Left lung (tissue), 10 donors: ENCODE data around the gene PRDX3. TPM values are rescaled to one million over a fixed set of nuclear protein-coding genes. Genes with fewer than 3 reads are reported as not detected.

Experiments used
- ATAC-seq: fragments of 200-7000 bp; cut with Tn5 transposase; one replicate; pipeline ENCODE4 v1.9.1; 2020; ENCODE audit warnings: moderate library complexity
- DNase-seq, 4 donors: peaks; one replicate each; pipeline ENCODE4 v3.0.0-alpha.2; 2013 to 2020
- H3K27ac ChIP-seq, 2 donors: fragments of 200-600 bp; sonication (generic) in 1 of 2; one replicate each; pipeline versions ENCODE4 v1.5.0 to v1.8.0; 2020 to 2021
- H3K27me3 ChIP-seq, 2 donors: fragments of 200-600 bp; sonication (generic) in 1 of 2; one replicate each; pipeline versions ENCODE4 v1.5.0 to v1.8.0; 2020 to 2021
- H3K36me3 ChIP-seq, 2 donors: fragments of 200-600 bp; sonication (generic) in 1 of 2; one replicate each; pipeline versions ENCODE4 v1.5.0 to v1.8.0; 2020 to 2021
- H3K4me1 ChIP-seq, 2 donors: fragments of 200-600 bp; one replicate each; pipeline ENCODE4 v1.8.0; 2021
- H3K4me3 ChIP-seq, 2 donors: fragments of 200-600 bp; sonication (generic) in 1 of 2; one replicate each; pipeline versions ENCODE4 v1.5.0 to v1.8.0; 2020 to 2021; ENCODE audit warnings: mild to moderate bottlenecking in 1 of 2
- H3K9me3 ChIP-seq, 2 donors: fragments of 200-600 bp; sonication (generic) in 1 of 2; one replicate each; pipeline versions ENCODE4 v1.5.0 to v1.8.0; 2020 to 2021
- CTCF ChIP-seq, 2 donors: fragments of 200-600 bp; sonication (generic) in 1 of 2; IDR thresholded peaks; one replicate each; pipeline versions ENCODE4 v1.5.0 to v1.8.0; 2021; ENCODE audit warnings: antibody characterized with exemption in 2 of 2
- intact Hi-C, 2 donors: fragments of 100-400 bp; cut with DNase I; formaldehyde crosslinking; loops; one replicate each; pipeline versions ENCODE4 v1.11.2 to v1.14.2; 2022
- polyA plus RNA-seq, 6 donors: library from polyadenylated mRNA; unstranded; fragments of 120-200 nt; gene quantifications; one replicate each; pipeline ENCODE4 v1.2.1, GENCODE V29; 2013; ENCODE audit not compliant: insufficient read length in 6 of 6
- total RNA-seq, 2 donors: library from RNA; stranded (reverse); fragmentation: NEBNext Ultra II Directional; extraction: Animal tissue kit (Norgen Biotek cat#: 25700); gene quantifications; one replicate each; pipeline ENCODE4 v1.2.1, GENCODE V29; 2021
- donor health status: DM: no; HTN: yes; CAD: no.
- donor health status: DM: no; HTN: no; CAD: no.

The PRDX3 gene
- total and polyA plus RNA-seq, 8 donors, result 122 to 209 (median 183) TPM

- peak overlapping the region; percentile 91 to 94 for H3K4me3 ChIP-seq
- intact Hi-C loops, result loop anchor here in 1 of 2 donors (10.0 kb wide), 3 partner anchors 76 to 236 kb away; no protein-coding TSS in a partner anchor
- H3K4me1 ChIP-seq, result peaks cover 24 to 60% of the 10 kb centered on the region in 2 donors
- no peak for TF ChIP-seq CTCF (IDR thresholded peaks at IDR 0.05)
- H3K9me3 ChIP-seq, result no peaks in the 10 kb centered on the region
- H3K27me3 ChIP-seq, result peaks cover 0 to 16% of the 10 kb centered on the region in 2 donors
- H3K27ac ChIP-seq, result peak overlapping the region; percentile 69 to 97
- DNase-seq (no peak), ATAC-seq (no peak)
- H3K36me3 ChIP-seq, result no peaks in the 10 kb centered on the region
These were observed 29.9 kb upstream of the PRDX3 start for GRCh38 chr10:119208553-119208940.

- Histone ChIP-seq H3K4me1 (peaks cover 20 to 54% of the 10 kb centered on the region in 2 donors), H3K9me3 (no peaks in the 10 kb centered on the region), H3K27ac (peak overlapping the region; percentile 69 to 97), H3K27me3 (peaks cover 0 to 16% of the 10 kb centered on the region in 2 donors), H3K4me3 (peak overlapping the region; percentile 91 to 94), H3K36me3 (no peaks in the 10 kb centered on the region)
- ATAC-seq (peak; percentile 12), DNase-seq (peak in 3 of 4 donors; percentile 37 to 88 (median 67))
- intact Hi-C loops, result loop anchor here in 1 of 2 donors (10.0 kb wide), 3 partner anchors 77 to 237 kb away; no protein-coding TSS in a partner anchor
- TF ChIP-seq CTCF (IDR thresholded peaks at IDR 0.05), result no peak
These were observed 29.3 kb upstream of the PRDX3 start for GRCh38 chr10:119207713-119208552.

- Histone ChIP-seq H3K4me3 (peak within 1 kb of the TSS; percentile 91 to 94), H3K36me3 (no peaks in the 10 kb centered on the region), H3K27me3 (peaks cover 0 to 16% of the 10 kb centered on the region in 2 donors), H3K4me1 (peaks cover 17 to 47% of the 10 kb centered on the region in 2 donors), H3K27ac (peak within 1 kb of the TSS; percentile 94 to 97), H3K9me3 (no peaks in the 10 kb centered on the region)
- ATAC-seq (peak; percentile 94), DNase-seq (peak; percentile 95 to 99 (median 97))
- intact Hi-C loops, result loop anchor here in 1 of 2 donors (10.0 kb wide), 3 partner anchors 77 to 237 kb away; no protein-coding TSS in a partner anchor
- no peak for TF ChIP-seq CTCF (IDR thresholded peaks at IDR 0.05)
These were observed 28.7 kb upstream of the PRDX3 start, which contains the start of gene GRK5 for GRCh38 chr10:119207366-119207666. Gene GRK5, plus strand, starts transcription at chr10:119207571. Its CDS starts 347 bp downstream, at chr10:119207918.

- H3K4me1 ChIP-seq, result peaks cover 12 to 42% of the 10 kb centered on the region in 2 donors
- H3K4me3 ChIP-seq, result peak overlapping the region; percentile 91 to 94
- ATAC-seq (peak; percentile 73), DNase-seq (peak; percentile 66 to 92 (median 84))
- peak; percentile 75 for TF ChIP-seq CTCF (IDR thresholded peaks at IDR 0.05)
- H3K27me3 ChIP-seq, result peaks cover 0 to 16% of the 10 kb centered on the region in 2 donors
- intact Hi-C loops, result loop anchor here in 1 of 2 donors (10.0 kb wide), 3 partner anchors 78 to 238 kb away; no protein-coding TSS in a partner anchor
- no peaks in the 10 kb centered on the region for H3K36me3 ChIP-seq
- H3K27ac ChIP-seq, result peak overlapping the region; percentile 94 to 97
- no peaks in the 10 kb centered on the region for H3K9me3 ChIP-seq
These were observed 28.2 kb upstream of the PRDX3 start for GRCh38 chr10:119206603-119207365.
